K562 (cell line): ENCODE measurements around the gene MAP1A. TPM values are rescaled to one million over a fixed set of nuclear protein-coding genes. Genes with fewer than 3 reads are reported as not detected.
A peak's percentile ranks its signal among the peaks of the same experiment; 100 is the strongest.

ENCODE experiments used
- ASH1L ChIP-seq: fragments of 450-650 bp; IDR thresholded peaks from 2 replicates; pipeline ENCODE4 v1.6.1; 2018; ENCODE audit warnings: borderline replicate concordance, mild to moderate bottlenecking, low read depth; ENCODE audit not compliant: partially characterized antibody
- ATF1 ChIP-seq, 2 experiments: fragments of 450-650 bp in 1 of 2; IDR thresholded peaks; 2 replicates each; pipeline ENCODE4 v1.6.1; 2016; ENCODE audit warnings: missing compliant biosample characterization in 1 of 2, missing genetic modification characterization in 1 of 2
- CEBPB ChIP-seq: fragments of 450-650 bp; IDR thresholded peaks from 2 replicates; pipeline ENCODE4 v1.6.1; 2016; ENCODE audit warnings: missing genetic modification characterization, missing compliant biosample characterization
- FOSL1 ChIP-seq: fragments of 200-800 bp; sonication (Bioruptor generic); conservative IDR thresholded peaks from 2 replicates; pipeline ENCODE4 v1.6.1; 2016; ENCODE audit warnings: missing genetic modification characterization, missing compliant biosample characterization
- HMBOX1 ChIP-seq: sonication (generic); IDR thresholded peaks from 2 replicates; pipeline ENCODE4 v1.6.1; 2016
- JUND ChIP-seq, 2 experiments: IDR thresholded peaks; 2 replicates in 1 of 2; 3 replicates in 1 of 2; pipeline ENCODE4 v1.6.1; 2011; ENCODE audit warnings: borderline replicate concordance in 2 of 2, low read depth in 2 of 2, low read length in 2 of 2, improper control_type of control experiment in 1 of 2, missing biosample characterization in 1 of 2, missing genetic modification characterization in 1 of 2, missing genetic modification reagents in 1 of 2
- MEF2A ChIP-seq: IDR thresholded peaks from 2 replicates; pipeline ENCODE4 v1.6.1; 2011; ENCODE audit warnings: low read depth, mild to moderate bottlenecking, low read length, moderate library complexity; ENCODE audit not compliant: control insufficient read depth
- MEIS2 ChIP-seq: fragments of 450-650 bp; IDR thresholded peaks from 2 replicates; pipeline ENCODE4 v1.6.1; 2014; ENCODE audit warnings: mild to moderate bottlenecking; ENCODE audit not compliant: partially characterized antibody
- MITF ChIP-seq: IDR thresholded peaks from 2 replicates; pipeline ENCODE4 v1.6.1; 2014; ENCODE audit warnings: antibody characterized with exemption
- POLR2AphosphoS2 ChIP-seq: IDR thresholded peaks from 2 replicates; pipeline ENCODE4 v1.6.1; 2012; ENCODE audit warnings: low read length, improper control_type of control experiment
- SMARCA4 ChIP-seq: fragments of 450-650 bp; IDR thresholded peaks from 2 replicates; pipeline ENCODE4 v1.6.1; 2016
- TAF9B ChIP-seq: fragments of 450-650 bp; IDR thresholded peaks from 2 replicates; pipeline ENCODE4 v1.6.1; 2018; ENCODE audit warnings: mild to moderate bottlenecking; ENCODE audit not compliant: partially characterized antibody
- THRB ChIP-seq: fragments of 450-650 bp; formaldehyde crosslinking; conservative IDR thresholded peaks from 2 replicates; pipeline ENCODE4 v1.4.0; 2022; ENCODE audit warnings: mild to moderate bottlenecking, missing genetic modification characterization
- ZFX ChIP-seq: sonication (generic); formaldehyde crosslinking; IDR thresholded peaks from 2 replicates; pipeline ENCODE4 v1.8.0; 2022; ENCODE audit warnings: mild to moderate bottlenecking, missing genetic modification reagents, moderate library complexity
- ZNF174 ChIP-seq: fragments of 250-450 bp; sonication (Bioruptor Pico); IDR thresholded peaks from 2 replicates; pipeline ENCODE4 v1.4.0; 2020; ENCODE audit warnings: mild to moderate bottlenecking
- ZNF695 ChIP-seq: fragments of 450-650 bp; formaldehyde crosslinking; IDR thresholded peaks from 2 replicates; pipeline ENCODE4 v1.4.0; 2020; ENCODE audit warnings: mild to moderate bottlenecking, moderate library complexity
- ZNF740 ChIP-seq, 3 experiments: fragments of 200-800 bp in 1 of 3; sonication (Bioruptor generic) in 1 of 3; sonication (generic) in 1 of 3; formaldehyde crosslinking in 1 of 3; IDR thresholded peaks; 2 replicates each; pipeline versions ENCODE4 v1.6.1 to v1.8.0; 2016 to 2022; ENCODE audit warnings: mild to moderate bottlenecking in 2 of 3, missing compliant biosample characterization in 2 of 3, missing genetic modification characterization in 2 of 3, missing genetic modification reagents in 1 of 3
- polyA plus RNA-seq, 8 experiments: library from polyadenylated mRNA; depleted of rRNA in 4 of 8; stranded (reverse) in 5 of 8; unstranded in 3 of 8; fragments of >200 nt; fragmentation: Nextera tagmentation in 2 of 8; fragmentation: Illumina TruSeq in 1 of 8; extraction: Ambion mirVana in 2 of 8; extraction: Trizol in 1 of 8; gene quantifications; 2 replicates each; pipeline versions ENCODE4 v1.2.1 to v1.2.3, GENCODE V29; 2011 to 2014; ENCODE audit warnings: inconsistent platforms in 1 of 8, missing spikeins in 1 of 8
- total RNA-seq, 7 experiments: library from RNA; depleted of rRNA in 6 of 7; stranded (reverse); fragments of >200 nt in 6 of 7; fragmentation: Illumina TruSeq in 2 of 7; extraction: Trizol in 2 of 7; gene quantifications; 2 replicates each; pipeline versions ENCODE4 v1.2.1 to v1.2.3, GENCODE V29; 2011 to 2021; ENCODE audit warnings: low replicate concordance in 1 of 7

The MAP1A gene
- total and polyA plus RNA-seq, 9 of the 15 experiments (the other 6 are each of a cell fraction or from before 2014, with no cell fraction given), result 2.0 to 20.3 (median 7.3) TPM

- peak; percentile 77; the same call in 1 of the 2 replicates for TF ChIP-seq THRB (CRISPR knock-in tag)
- TF ChIP-seq JUND (IDR thresholded peaks at IDR 0.05; ENCODE audit: borderline replicate concordance, low read depth, low read length), result 0 out of 2 replicates have a peak, but pooled peaks have one; percentile 20
- no peak for TF ChIP-seq JUND (tag; IDR thresholded peaks at IDR 0.05; ENCODE audit: borderline replicate concordance, low read depth, low read length)
- TF ChIP-seq POLR2AphosphoS2, result no peak
- TF ChIP-seq ZFX (CRISPR knock-in tag), result peak; percentile 71
- TF ChIP-seq ZNF695 (CRISPR knock-in tag), result no peak
- TF ChIP-seq ZNF174 (CRISPR knock-in tag), result no peak
- TF ChIP-seq CEBPB, result no peak
- TF ChIP-seq ZNF740 (CRISPR knock-in tag; IDR thresholded peaks at IDR 0.05), result no peak
- 0 out of 4 replicates have a peak, but pooled peaks of 1 of the 2 experiments have one; percentile 14 for TF ChIP-seq ZNF740 (tag; IDR thresholded peaks at IDR 0.05)
- TF ChIP-seq ASH1L, result no peak
- TF ChIP-seq TAF9B, result peak; percentile 47
- no peak for TF ChIP-seq ATF1 (CRISPR knock-in tag; IDR thresholded peaks at IDR 0.05)
- peak; percentile 49 for TF ChIP-seq ATF1 (tag; IDR thresholded peaks at IDR 0.05)
- peak; percentile 57; the same call in 1 of the 2 replicates for TF ChIP-seq MITF
- 0 out of 2 replicates have a peak, but pooled peaks have one; percentile 59 for TF ChIP-seq HMBOX1
- TF ChIP-seq FOSL1 (tag), result peak; percentile 38; the same call in 1 of the 2 replicates
- TF ChIP-seq MEIS2, result peak; percentile 77
- no peak for TF ChIP-seq MEF2A
- peak; percentile 74 for TF ChIP-seq SMARCA4
These were observed 7.0 kb upstream of the MAP1A start (continued) for GRCh38 chr15:43510200-43511011.
